ENCODE measurements around the gene ACSL6.

The ACSL6 gene

DNA sequence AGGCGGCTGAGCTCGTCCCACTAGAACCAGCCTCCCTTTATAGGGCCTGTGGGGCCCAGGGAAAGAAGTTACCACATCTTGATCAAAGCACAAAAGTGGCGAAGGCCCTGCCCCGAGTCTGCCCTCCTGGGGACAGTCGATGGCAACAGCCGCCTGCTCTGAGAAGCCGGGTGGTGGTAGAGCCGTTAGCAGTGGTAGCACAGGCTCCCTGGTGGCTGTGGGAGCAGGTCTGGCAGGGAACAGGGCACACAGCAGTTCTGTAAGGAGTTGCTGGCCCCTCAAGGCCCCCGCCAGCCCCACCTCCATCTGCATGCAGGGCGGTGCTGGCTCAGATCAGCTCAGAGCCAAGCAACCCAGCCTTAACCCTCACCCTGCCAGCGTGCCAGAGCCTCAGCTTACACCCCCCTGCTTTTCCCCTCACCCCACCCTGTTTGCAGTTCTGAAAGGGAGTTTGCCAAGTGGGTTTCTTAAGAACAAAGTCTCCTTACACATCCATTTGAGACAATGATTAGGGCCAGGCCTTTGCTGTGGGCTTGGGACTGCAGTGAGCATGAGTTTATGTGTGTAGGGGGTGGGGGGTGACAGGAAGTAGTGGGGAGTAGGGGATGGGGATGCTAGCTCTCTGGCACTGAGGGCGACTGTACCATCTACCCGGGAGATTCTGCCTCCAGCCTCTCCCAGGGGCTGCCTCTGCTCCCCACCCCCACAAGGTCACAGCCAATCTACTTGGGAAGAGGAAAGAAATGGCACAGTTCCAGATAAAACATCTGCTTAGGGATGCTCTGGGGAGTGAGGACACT, 11.8 kb downstream of the ACSL6 start:
- no peak for DNase-seq (ENCODE audit: low read depth)

DNA sequence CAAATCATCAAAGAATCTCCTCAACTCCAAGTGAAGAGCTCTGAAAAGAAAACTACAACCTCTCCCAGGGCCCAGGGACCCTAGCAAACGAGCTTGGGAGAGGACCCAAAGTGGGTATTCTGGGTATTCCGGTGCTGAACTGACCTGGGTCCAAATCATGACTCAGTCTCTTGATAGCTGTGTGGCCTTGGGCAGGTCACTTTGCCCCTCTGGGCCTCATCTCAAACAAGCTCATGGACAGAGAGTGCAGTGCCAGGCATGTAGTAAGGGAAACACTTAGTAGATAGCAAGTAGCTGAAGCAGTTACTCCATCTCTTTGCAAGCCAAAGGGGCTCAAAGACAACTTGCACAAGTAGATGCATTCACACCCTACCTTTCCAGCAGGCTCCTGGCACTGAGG, 12.4 kb downstream of the ACSL6 start:
- no peak for DNase-seq (ENCODE audit: low read depth)

DNA sequence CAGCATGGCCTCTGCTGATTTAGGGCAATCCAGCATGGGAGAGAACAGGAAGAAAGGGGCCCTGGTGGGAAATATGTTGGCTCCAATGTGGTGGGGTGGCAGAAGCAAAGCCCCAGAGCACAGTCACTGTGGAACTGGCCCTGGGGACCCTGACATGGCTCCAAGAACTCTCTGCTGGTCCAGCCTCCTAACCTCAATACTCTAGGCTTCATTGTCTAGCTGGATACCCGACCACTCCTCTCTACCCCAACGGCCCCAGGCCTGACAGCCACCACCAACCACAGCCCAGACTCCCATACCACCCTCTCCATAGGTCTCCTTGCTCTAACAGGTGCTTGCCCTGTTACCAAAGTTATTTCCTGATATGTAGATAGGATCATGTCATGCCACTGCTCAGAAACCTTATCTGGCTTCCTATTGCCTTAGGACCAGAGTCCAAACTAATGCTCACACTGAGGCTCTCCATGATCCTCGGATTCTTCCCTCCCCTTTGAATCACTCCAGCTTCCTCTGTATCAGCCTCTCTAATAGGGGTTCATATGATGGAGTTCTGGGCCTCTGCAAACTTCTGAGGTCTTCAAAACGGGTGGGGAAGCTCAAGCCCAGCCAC, 12.9 kb downstream of the ACSL6 start:
- no peak for DNase-seq (ENCODE audit: low read depth)

DNA sequence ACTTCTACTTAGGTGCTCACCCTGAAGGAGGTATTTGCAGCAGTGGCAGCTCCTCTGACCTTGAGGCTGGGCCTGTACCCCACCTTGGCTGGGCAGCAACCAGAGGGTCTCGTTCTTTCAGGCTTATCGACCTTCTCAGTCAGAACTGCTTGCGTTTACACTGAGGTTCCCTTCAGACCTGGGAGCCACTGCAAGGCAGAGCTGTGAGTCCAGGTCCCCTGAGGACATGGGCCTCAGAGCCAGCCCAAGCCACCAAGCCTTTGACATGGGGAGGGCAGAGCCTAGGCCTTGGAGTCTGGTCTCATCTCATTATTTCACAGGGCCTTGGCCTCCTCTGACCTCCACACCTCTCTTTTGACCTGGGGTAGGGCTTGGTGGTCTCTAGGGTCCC, 13.7 kb downstream of the ACSL6 start:
- DNase-seq (ENCODE audit: low read depth) = no peak

DNA sequence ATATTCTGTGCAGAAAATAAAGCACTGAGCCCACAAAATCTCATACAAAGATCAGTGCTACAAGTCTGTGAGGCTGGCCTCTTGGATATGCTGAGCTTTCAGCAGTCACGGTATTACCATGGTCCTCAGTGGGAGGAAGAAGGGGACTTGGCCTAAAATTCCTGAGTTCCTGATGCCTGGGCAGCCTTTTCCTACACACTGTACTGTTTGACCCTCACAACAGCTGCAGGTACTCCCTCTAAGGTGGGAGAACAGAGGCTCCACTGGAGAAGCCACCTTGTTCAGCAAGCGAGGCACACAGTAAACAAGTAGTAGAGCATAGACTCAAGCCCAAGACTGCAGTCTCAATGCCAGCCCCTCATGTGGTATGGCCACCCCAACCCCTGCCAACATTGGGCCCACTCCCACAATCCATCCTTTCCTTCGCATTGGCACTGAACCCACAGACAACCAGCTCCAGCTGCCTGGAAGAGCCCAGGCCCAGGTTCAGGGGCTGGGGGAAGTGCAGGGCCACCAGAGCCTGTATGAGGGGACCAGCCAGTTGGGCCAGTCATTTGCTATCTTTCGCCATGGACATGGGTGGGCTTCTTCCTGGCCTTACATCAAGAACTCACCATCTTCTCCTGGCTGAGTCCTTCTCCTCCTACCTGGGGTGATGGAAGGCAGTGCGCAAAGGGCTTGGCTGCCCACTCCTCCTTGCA, 14.3 kb downstream of the ACSL6 start:
- no peak for DNase-seq (ENCODE audit: low read depth)

DNA sequence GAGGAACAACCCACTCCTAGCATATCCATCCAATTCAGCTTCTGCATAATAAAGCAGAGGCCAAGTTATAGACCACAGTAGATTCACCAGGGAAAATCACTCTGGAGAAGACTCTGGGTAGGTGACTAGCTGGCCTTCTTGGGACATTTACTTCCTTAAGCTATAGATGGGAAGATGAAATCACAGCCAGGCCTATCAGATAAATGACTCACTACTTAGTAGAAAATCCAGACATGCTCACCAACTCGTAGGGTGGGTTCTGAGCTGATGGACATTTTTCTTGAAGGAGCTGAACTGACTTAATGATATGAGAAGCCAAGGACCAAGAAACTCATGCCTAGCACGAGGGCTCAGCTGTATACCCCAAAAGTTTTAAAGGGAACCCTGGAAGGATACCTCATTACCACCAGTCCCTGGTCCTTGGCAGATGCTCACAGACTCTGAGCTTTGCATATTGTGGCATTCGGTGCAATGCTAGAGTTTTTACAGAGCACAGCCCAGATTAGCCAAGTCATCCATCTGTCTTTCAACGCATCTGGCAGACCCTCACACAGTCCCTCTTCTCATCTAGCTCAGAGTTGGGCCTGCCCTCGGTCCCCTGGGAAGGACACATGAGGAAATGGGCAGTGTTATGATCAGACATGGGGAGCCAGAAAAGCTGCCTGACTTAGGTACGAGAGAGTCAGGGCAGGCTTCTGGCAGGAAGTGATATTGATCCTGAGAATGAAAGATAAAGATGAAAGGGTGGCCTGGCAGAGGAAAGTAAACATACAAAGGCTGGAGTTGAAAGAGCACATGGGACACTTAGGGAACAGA, 15.0 kb downstream of the ACSL6 start:
- no peak for DNase-seq (ENCODE audit: low read depth)

DNA sequence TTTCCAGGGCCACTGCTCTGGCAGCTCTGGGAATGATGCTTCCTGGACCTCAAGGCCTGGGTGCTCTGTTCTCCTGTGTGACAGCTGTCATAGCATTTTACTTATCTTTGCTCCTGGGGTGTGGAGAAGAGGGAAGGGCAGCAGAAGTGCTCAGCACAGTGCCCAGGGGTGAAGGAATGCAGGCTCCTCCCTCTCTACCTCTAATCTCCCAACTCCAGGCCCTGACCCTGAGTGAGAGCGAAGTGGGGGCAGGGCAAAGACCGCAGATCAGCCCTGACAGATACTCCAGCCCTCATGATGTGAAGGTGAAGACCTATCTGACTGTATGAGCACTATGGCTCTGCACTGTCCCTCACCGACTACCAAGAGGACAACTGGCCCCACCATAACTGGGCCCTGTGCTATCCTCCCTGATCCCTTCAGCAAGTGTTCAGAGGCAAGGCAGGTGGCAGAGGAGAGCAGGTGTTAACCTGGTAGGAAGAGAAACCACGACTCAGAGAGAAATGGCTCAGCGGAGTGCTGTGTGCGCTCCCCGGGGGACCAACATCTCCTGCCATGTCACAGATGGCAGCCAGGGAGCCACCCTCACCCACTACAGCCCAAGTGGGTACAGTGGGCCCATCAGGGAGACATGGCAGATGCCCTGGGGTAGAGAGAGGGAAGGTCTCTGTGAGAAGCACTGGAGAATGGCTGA, 16.8 kb downstream of the ACSL6 start:
- DNase-seq (ENCODE audit: low read depth) = no peak

DNA sequence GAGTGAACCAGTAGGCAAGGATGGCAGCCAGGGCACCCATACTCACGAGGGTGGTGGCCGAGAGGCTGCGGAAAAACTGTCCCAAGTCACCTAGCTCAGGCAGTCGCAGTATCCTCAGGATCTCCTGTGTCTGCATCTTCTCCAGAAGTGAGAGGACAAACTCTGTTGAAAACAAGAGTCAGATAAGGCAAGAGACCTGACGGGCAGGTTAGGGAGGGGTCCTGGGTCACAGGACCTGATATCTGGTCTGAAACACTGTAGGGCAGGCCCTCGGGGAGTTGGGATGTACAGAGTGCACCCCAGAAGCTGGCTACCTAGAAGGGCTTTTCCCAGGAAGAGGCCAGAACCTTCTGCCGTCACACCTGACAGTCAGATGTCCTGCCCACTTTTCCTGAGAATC, 17.4 kb downstream of the ACSL6 start:
- DNase-seq (ENCODE audit: low read depth) = no peak

DNA sequence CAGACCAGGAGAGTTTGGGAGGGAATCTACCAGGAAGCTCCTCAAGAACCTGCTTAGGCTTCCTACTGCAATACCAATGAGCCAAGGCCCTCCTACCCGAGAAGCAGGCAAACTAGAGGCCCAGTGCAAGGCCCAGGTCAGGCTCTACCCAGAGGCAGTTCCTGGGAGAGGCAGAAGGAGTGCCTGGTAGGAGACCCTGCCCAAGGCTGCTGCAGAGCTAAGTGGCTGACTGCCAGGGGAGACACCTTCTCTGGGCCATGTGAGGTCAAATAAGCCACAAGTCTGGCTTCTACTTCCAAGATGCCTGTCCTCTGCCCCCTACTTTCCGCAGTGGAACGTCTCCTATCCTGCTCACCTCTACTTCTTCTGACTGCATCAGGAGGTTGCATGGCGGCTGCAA, 17.8 kb downstream of the ACSL6 start:
- DNase-seq (ENCODE audit: low read depth) = no peak

DNA sequence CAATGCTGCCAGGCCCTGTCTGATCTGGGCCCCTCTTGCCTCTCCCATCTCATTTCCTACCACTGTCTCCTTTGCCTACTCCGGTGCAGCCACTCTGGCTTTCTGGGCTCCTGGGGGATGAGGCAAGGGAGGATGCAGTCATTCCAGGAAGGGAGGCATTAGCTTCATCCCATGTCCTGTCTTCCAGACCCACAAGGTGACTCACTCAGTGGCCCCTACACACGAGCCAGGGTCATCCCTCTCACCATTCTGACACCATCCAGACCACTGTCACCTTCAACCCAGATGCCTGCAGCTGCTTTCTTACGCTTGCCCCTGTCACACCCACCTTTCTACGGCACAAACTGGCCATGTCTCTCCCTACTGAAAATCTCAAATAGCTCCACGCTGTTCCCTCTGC, 19.1 kb downstream of the ACSL6 start:
- DNase-seq (ENCODE audit: low read depth) = no peak

DNA sequence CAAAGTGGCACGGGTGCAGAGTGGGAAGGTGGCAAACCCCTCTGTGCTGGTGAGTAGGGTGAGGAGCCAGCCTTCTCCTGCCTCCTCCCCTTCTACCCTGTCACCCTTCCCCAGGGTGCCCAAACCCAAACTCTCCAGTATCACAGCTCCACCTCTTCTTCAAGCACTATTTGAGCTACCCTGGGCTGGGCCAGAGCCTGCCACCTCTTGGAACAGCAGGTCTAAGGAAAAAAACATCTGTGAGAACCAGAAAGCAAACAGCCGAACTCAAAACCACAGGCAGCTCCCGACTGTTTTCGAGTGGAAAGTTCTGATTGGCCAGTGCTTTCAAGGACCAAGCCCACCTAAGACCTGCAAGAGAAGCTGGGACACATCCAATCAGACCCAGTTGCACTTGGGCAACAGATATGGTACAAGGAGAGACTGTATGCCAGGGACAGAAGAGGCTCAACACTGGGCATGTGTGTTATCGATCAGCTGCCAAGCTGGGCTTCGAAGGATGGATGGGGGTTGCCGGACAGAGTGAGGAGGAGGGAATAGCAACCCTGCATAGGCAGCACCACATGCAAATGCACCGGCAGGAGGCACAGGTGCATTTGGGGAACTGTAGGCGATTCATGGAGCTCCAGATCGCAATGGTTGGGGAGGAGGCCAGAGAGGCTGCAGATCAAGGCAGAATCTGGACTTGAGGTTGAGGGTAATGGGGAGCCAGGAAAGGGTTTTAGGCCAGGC, 19.7 kb downstream of the ACSL6 start:
- no peak for DNase-seq (ENCODE audit: low read depth)

DNA sequence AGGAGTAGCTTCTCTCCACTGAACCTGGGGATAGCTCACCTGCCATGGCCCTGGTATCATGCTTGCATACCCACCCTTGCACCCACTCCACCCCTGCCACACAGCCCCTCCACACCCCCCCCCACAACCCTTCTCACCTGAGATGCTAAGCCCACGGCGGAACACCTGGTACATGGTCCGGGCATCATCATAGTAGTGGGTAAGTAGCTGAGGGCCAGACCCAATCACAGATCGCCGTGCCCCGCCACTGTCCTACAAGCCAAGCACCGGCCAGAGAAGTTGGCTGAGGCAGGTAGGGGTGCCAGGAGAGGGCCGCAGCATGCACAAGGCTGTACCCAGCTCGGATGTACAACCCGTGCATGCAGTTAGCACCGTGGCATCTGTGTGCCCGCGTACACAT, 20.7 kb downstream of the ACSL6 start:
- DNase-seq (ENCODE audit: low read depth) = no peak

DNA sequence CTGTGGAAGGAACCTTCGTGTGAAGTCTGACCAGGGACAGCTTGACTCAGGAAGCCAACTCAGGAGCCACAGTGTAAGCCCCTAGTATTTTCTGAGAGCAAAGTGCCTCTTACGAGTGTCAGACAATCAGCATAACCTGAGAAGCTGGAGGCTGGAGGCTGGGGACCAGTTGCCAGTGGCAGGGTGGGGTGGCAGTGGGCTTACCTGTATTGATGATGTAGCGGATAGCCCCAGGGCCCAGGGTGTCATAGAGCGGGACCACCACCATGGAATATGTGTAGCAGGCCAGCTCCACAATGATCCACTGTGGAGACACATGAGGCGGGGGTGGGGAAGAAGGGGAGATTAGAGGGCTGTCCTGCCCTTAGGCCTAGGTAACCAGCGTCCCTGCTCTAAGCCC, 22.9 kb downstream of the ACSL6 start:
- no peak for DNase-seq (ENCODE audit: low read depth)

DNA sequence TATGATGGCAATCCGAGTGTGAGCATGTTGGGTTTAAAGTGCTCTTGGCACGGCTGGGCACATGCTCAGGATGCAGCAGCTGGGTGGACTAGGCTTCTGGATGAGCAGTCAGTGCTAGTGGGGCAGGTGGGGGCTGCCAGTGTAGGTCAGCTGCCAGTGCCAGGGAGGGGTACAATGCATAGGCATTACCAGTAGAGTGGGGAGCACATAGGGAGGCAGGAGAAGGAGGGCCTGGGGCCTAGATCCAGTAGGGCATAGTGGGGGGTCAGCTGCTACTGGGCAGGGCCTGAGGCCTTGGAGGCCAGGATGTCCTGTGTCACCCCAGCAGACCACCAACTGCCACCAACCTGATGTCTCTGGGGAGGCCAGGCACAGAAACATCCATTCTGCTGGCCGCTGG, 24.2 kb downstream of the ACSL6 start:
- DNase-seq (ENCODE audit: low read depth) = no peak

DNA sequence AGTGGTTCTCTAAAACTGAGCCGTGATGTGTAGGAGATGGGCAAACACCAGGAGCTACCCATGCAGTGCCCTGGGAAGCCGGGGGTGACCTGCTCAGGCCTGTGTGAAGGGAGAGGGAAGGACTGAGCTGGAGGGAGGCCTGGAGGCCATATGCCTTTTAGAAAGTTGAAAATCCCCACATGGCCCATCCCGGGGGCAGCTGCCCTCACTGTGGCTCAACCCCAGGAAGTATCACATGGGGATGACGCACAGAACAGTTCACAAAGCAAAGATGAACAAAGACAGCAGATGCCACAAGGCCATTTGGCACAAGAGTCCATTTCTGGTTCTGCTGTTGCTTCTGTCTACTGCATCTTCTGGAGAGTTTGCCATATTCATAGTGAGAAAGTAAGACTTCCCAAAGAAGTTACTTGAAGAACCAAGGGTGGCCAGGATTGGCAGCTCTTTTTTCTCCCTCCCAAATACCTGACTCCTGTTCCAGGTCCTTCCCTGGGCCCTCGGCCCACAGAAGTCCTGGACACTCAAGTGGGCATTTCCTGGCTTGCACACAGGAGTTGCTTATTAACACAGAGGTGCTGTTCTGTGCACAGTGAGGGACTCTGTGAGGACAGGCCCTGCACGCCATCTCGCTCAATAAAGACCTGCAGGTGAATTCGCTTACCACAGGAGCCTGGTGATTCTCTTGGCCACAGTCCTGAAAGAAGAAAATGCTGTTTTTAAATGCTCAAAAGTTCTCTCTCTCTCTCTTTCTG, 25.1 kb downstream of the ACSL6 start:
- DNase-seq (ENCODE audit: low read depth) = no peak

DNA sequence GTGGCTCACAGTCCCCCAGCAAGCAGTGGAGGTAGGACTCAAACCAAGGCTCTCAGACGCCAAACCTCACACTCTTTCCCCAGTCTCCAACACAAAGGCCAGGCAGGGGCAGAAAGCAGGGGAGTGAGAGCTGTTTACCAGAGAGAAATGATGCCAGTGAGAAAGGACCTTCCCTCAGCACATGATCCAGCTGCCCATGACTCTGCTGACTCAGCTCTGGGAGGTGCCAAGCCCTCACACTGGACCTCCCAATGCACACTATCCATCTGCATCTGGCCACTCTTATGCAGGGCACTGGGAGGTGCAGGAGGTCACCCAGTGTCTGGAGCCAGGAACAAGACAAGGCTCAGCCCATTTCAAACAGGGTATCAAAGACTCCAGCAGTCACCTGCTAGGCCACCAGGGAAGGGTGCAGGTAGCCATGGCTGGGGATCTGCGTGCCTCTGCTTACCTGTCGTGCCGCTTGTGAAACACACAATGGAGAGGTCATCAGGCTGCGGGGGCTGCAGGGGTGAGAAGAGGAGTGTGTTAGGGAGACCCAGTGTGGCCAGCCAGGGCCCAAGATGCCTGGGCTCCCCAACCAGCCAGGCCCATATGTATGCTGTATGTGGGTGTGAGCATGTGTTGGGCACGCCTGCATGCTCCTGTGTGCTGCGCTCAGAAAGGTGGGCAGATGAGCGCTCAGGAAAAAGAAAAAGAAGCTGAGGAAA, 26.3 kb downstream of the ACSL6 start:
- DNase-seq (ENCODE audit: low read depth) = no peak

DNA sequence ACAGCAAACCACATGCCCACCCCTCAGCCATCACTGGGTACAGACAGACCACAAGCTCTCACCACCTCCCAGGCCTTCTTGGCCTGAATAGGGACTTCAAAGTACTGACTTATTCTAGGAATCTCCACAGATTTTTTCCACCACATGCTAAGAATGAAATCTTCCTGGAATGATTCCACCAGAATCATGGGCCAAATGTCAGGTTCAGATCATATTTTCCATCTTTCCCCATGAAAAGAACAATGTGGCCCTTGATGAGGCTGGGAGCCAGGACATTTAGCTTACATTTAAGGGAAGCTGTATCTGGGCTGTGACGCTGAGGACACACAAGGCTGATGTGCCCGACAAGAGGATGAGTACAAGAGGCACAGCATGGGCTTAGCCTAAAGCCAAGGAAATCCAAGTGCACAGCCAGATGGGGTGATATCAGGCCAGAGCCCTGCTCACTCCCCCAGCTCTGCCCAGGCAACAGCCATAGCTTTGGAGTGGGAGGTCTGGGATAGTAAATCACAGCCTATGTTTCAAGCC, 28.1 kb downstream of the ACSL6 start:
- peak; percentile 6 for DNase-seq (ENCODE audit: low read depth)

DNA sequence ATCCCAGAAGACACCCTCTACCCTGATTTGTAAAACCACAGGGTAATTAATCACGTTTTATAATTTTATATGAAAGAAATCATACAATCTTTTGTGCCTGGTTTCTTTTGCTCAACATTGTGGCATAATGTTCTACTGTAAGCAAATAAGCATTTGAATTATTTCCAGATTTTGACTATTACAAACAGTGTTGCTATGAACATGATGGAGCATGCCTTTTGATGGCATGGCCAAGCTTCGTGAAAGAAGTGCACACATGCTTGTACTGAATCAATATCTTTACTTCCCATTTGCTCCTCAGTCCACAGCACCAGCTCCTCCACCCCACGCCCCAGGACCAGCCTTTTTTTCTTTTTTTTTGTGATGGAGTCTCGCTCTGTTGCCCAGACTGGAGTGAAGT, 29.9 kb downstream of the ACSL6 start:
- no peak for DNase-seq (ENCODE audit: low read depth)

DNA sequence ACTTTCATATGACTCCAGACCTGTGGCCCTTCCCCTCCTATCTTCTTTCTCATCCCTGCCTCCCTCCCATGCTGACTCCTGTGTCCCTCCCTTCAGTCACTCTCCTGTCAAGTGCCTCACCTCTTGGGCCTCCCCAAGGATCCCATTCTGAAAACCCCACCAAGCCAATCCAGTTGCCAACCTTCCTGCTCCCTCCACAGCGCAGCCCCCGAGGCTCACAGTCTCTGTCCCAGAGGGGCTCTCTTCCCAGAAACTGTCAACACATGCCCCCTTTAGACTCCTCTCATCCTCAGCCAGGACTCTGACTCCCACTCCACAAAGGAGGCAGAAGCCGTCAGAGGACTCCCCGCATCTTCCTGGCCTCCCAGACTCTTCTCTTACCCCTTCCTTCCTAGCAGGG, 30.8 kb downstream of the ACSL6 start:
- no peak for DNase-seq (ENCODE audit: low read depth)

DNA sequence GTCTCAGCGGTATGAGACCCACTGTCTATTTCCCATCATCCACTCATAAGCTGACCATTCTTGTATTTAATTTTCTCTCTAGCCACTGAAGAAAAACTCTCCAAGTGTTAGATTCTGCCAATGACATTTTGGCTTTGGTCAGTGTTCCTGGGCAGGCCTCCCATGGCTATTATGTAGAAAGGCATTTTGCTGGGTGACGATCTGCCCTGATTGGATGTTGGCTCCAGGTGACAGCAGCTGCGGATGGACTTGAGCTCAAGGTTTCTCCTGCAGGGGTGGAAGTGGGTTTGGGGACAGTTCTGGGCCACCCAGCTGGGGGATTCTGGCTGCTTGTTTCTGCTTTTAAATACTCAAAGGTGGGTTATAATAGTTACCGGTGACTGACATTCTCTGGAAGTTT, 31.6 kb downstream of the ACSL6 start:
- no peak for DNase-seq (ENCODE audit: low read depth)

Data from amniotic epithelial cell (primary cell).